Neuronal stem cell (in vitro differentiated cells): ENCODE results near the gene TGFBR1.

Source experiments
- DNase-seq: peaks from one replicate; pipeline ENCODE4 v3.0.0-alpha.2; 2013; ENCODE audit warnings: low spot score
- H2AFZ ChIP-seq: one replicate; pipeline ENCODE4 v1.6.1; 2013; ENCODE audit warnings: mild to moderate bottlenecking, low read length, inconsistent platforms
- H2AK5ac ChIP-seq: 2 replicates; pipeline ENCODE4 v1.6.1; 2013; ENCODE audit warnings: low read depth, mild to moderate bottlenecking, inconsistent platforms, low read length, moderate library complexity, mixed read lengths
- H2BK120ac ChIP-seq: 2 replicates; pipeline ENCODE4 v1.6.1; 2013; ENCODE audit warnings: low read depth, mild to moderate bottlenecking, inconsistent platforms, low read length, moderate library complexity, mixed read lengths
- H2BK12ac ChIP-seq: one replicate; pipeline ENCODE4 v1.6.1; 2013; ENCODE audit warnings: low read length, inconsistent platforms
- H2BK15ac ChIP-seq: 2 replicates; pipeline ENCODE4 v1.6.1; 2013; ENCODE audit warnings: mild to moderate bottlenecking, low read length, inconsistent platforms, mixed read lengths
- H2BK5ac ChIP-seq: one replicate; pipeline ENCODE4 v1.6.1; 2013; ENCODE audit warnings: inconsistent platforms, mild to moderate bottlenecking, low read length, moderate library complexity
- H3K14ac ChIP-seq: one replicate; pipeline ENCODE4 v1.6.1; 2013; ENCODE audit warnings: low read length, inconsistent platforms
- H3K18ac ChIP-seq: 2 replicates; pipeline ENCODE4 v1.6.1; 2013; ENCODE audit warnings: low read length, inconsistent platforms
- H3K23ac ChIP-seq: 2 replicates; pipeline ENCODE4 v1.6.1; 2013; ENCODE audit warnings: low read depth, mild to moderate bottlenecking, mixed read lengths, low read length, inconsistent platforms; ENCODE audit not compliant: poor library complexity
- H3K27ac ChIP-seq: replicated peaks from 3 replicates; pipeline ENCODE4 v1.5.1; 2013; ENCODE audit warnings: low read length, inconsistent platforms
- H3K27me3 ChIP-seq, 3 experiments: 2 replicates each; pipeline ENCODE4 v1.6.1; 2013; ENCODE audit warnings: low read length in 3 of 3, mild to moderate bottlenecking in 2 of 3, inconsistent platforms in 1 of 3, low read depth in 1 of 3, mixed read lengths in 1 of 3, moderate library complexity in 1 of 3; ENCODE audit not compliant: control insufficient read depth in 3 of 3, insufficient read depth in 3 of 3
- H3K36me3 ChIP-seq, 2 donors: replicated peaks in 1 of 2; 2 replicates each; pipeline ENCODE4 v1.6.1; 2013; ENCODE audit warnings: low read length in 2 of 2; ENCODE audit not compliant: control insufficient read depth in 2 of 2, insufficient read depth in 2 of 2
- H3K4ac ChIP-seq: 2 replicates; pipeline ENCODE4 v1.6.1; 2013; ENCODE audit warnings: inconsistent platforms, mild to moderate bottlenecking, low read length, moderate library complexity
- H3K4me1 ChIP-seq, 2 donors: 1 replicate in 1 of 2; 2 replicates in 1 of 2; pipeline ENCODE4 v1.6.1; 2013; ENCODE audit warnings: low read length in 2 of 2, low read depth in 1 of 2; ENCODE audit not compliant: control insufficient read depth in 2 of 2, insufficient read depth in 1 of 2
- H3K4me2 ChIP-seq: one replicate; pipeline ENCODE4 v1.6.1; 2013; ENCODE audit warnings: mild to moderate bottlenecking, low read length, inconsistent platforms; ENCODE audit not compliant: insufficient read depth, poor library complexity, severe bottlenecking
- H3K4me3 ChIP-seq, 2 donors: 2 replicates each; pipeline ENCODE4 v1.5.1; 2013; ENCODE audit warnings: low read length in 2 of 2, mild to moderate bottlenecking in 2 of 2, inconsistent platforms in 1 of 2, moderate library complexity in 1 of 2
- H3K79me1 ChIP-seq: one replicate; pipeline ENCODE4 v1.6.1; 2013; ENCODE audit warnings: low read depth, mild to moderate bottlenecking, inconsistent platforms, low read length, moderate library complexity
- H3K9ac ChIP-seq: one replicate; pipeline ENCODE4 v1.6.1; 2013; ENCODE audit warnings: mild to moderate bottlenecking, low read depth, low read length, inconsistent platforms; ENCODE audit not compliant: poor library complexity
- H3K9me3 ChIP-seq, 2 donors: replicated peaks in 1 of 2; 2 replicates each; pipeline versions ENCODE3 to v1.6.1; 2013; ENCODE audit warnings: low read length in 2 of 2, mild to moderate bottlenecking in 2 of 2, inconsistent platforms in 1 of 2, low read depth in 1 of 2, mixed read lengths in 1 of 2, moderate library complexity in 1 of 2; ENCODE audit not compliant: control insufficient read depth in 2 of 2, insufficient read depth in 1 of 2
- H4K8ac ChIP-seq: one replicate; pipeline ENCODE4 v1.6.1; 2013; ENCODE audit warnings: low read depth, mild to moderate bottlenecking, inconsistent platforms, low read length, moderate library complexity
- H4K91ac ChIP-seq: one replicate; pipeline ENCODE4 v1.6.1; 2013; ENCODE audit warnings: low read length, low read depth, mild to moderate bottlenecking, inconsistent platforms; ENCODE audit not compliant: poor library complexity
- WGBS, 2 donors: extraction: QIAGEN DNeasy Blood & Tissue Kit; methylation state at CpG; one replicate each; pipeline ENCODE4 v1.1.7; 2013; ENCODE audit warnings: missing lambda C conversion rate in 2 of 2, mixed read lengths in 1 of 2; ENCODE audit not compliant: insufficient read length in 2 of 2, insufficient replicate concordance in 1 of 2; ENCODE audit errors: extremely low coverage in 2 of 2; 5-methylcytosine and 5-hydroxymethylcytosine counted together

The TGFBR1 gene

DNA sequence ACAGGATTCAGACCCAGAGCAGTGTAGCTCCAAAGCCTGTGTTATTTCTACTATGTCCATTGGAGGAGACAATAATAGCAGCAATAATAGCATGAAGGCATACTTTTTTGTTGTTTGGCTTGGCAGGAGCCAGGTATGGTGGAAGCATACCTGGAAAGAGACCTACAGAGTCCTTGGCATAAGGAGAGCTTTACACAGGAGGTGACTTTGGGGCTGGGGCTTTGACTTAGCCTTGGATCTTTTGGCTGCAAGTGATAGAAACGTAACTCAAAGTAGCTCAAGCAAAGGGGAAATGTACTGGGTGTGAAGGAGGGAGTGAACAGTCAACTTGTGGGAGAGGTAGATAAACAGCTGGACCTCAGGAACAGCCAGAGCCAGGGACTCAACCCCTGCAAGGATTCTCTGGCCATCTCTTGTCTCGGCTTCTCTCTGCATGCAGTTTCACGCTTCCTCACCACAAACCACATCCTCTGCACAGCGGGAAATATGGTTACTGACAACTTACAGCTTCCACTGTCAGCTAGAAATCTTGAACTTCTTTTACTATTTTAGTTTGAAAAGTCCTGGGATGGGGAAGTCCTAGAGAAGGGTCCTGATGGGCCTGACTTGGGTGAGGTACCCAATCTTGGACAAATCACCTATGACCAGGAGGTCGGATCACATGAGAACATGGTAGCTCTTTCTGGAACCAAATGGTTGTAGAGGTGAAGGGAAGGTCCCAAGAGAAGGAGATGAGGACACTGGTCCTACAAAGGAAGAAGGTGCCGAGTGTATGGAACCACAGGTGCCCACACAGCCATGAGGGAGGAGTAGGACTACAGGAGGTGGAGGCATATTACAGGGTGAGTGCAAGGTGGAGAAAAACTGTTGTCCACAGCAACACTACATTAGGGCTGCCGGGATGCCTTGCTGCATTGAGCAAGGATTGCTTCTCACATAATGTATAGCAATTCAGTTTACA, 47.0 kb upstream of the TGFBR1 start:
- Histone ChIP-seq H3K18ac (no peak overlapping the region), H2AK5ac (no peak overlapping the region), H3K14ac (no peak overlapping the region), H2AFZ (no peak overlapping the region), H3K27ac (no peak overlapping the region), H2BK15ac (no peak overlapping the region), H3K4me1 (peaks cover 0 to 5% of the 10 kb centered on the region in 2 donors), H3K27me3 (peaks cover 0 to 9% (median 0%) of the 10 kb centered on the region in 3 experiments), H3K36me3 (no peaks in the 10 kb centered on the region), H4K8ac (no peak overlapping the region), H4K91ac (no peak overlapping the region), H3K9me3 (no peaks in the 10 kb centered on the region), H2BK120ac (no peak overlapping the region), H3K23ac (no peak overlapping the region), H3K79me1 (no peaks in the 10 kb centered on the region), H3K4me3 (peak overlapping the region in 1 of 2 donors; percentile 35), H2BK12ac (no peak overlapping the region), H2BK5ac (no peak overlapping the region), H3K4me2 (no peak overlapping the region), H3K9ac (no peak overlapping the region), H3K4ac (no peak overlapping the region)
- DNase-seq, result no peak
- WGBS, 2 donors, result no CpG with 5 or more reads among the region's 7 CpGs

DNA sequence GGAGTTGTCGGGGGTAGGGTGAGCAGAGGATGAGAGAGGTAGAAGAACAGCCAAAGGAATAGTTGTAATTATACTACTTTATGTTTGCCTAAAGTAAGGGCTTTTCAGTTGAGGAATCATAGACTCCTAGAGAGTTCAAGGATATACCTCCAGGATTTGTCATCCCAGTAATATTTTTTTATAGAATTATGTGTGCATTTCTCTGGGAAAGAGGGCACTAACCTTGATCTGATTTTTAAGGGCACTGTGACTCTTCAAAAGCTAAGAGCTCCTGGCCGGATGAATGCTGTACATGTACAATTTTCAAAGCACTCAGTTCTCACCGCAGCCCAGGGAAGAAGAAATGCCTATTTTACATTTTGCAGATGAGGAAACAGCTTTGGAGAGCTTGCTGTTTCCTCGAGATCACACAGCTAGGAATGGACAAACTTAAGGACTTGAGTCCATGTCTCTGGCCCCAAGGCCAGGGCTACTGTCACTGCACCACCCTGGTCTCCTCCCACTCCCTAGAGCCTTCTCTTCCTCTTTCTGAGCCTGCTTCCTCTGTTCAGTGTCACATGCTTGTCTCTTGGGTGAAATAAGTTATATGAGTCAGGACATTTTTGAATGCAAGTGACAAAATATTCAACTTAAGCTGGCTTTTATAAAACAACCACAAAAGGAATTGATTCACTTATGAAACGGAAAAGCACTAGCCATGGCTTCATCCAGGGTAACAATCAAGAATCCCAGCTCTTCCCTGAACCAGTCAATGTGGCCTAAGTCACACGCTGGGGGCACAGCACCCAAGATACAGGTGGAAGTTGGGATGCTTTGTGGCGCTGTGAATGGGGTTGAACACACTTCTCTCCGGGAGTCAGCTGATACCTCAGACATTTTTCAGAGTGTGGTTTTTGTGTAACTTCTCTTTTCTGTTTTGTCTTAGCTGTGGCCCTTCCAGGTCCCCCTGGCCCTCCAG, 45.7 kb upstream of the TGFBR1 start:
- no peak overlapping the region for H2BK15ac ChIP-seq
- no peaks in the 10 kb centered on the region for H3K9me3 ChIP-seq
- H3K14ac ChIP-seq, result no peak overlapping the region
- no peak overlapping the region for H2AFZ ChIP-seq
- no peak overlapping the region for H3K9ac ChIP-seq
- no peak overlapping the region for H3K18ac ChIP-seq
- H2BK120ac ChIP-seq, result no peak overlapping the region
- H3K4me2 ChIP-seq, result no peak overlapping the region
- peaks cover 0 to 9% (median 0%) of the 10 kb centered on the region in 3 experiments for H3K27me3 ChIP-seq
- H3K36me3 ChIP-seq, result no peaks in the 10 kb centered on the region
- H3K27ac ChIP-seq, result no peak overlapping the region
- no peak overlapping the region for H2BK12ac ChIP-seq
- H3K79me1 ChIP-seq, result no peaks in the 10 kb centered on the region
- H3K4me3 ChIP-seq, result no peak overlapping the region
- H2AK5ac ChIP-seq, result no peak overlapping the region
- WGBS, 2 donors, result no CpG with 5 or more reads among the region's 8 CpGs
- no peak overlapping the region for H3K23ac ChIP-seq
- no peak overlapping the region for H4K8ac ChIP-seq
- no peak for DNase-seq
- no peak overlapping the region for H4K91ac ChIP-seq
- H3K4ac ChIP-seq, result no peak overlapping the region
- H2BK5ac ChIP-seq, result no peak overlapping the region
- no peaks in the 10 kb centered on the region for H3K4me1 ChIP-seq

DNA sequence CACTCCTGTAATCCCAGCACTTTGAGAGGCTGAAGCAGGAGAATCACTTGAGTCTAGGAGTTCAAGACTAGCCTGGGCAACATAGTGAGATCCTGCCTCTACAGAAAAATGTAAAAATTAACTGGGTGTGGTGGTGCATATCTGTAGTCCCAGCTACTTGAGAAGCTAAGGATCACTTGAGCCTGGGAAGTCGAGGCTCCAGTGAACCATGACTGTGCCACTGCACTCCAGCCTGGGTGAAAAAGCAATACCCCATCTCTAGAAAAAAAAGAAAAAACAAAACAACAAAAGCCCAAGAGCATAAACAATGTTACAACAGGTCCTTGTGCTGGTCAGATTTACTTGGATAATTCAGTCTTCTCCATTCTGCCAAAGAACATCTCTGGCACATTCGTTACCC, 44.3 kb upstream of the TGFBR1 start:
- H2BK120ac ChIP-seq, result no peak overlapping the region
- no peak overlapping the region for H3K4me2 ChIP-seq
- DNase-seq, result no peak
- no peak overlapping the region for H2AK5ac ChIP-seq
- H2BK5ac ChIP-seq, result no peak overlapping the region
- WGBS, 2 donors, result no CpG with 5 or more reads among the region's 2 CpGs
- H3K4ac ChIP-seq, result no peak overlapping the region
- H3K18ac ChIP-seq, result no peak overlapping the region
- H2BK15ac ChIP-seq, result no peak overlapping the region
- no peak overlapping the region for H3K27ac ChIP-seq
- no peak overlapping the region for H3K9ac ChIP-seq
- no peak overlapping the region for H2BK12ac ChIP-seq
- no peak overlapping the region for H3K23ac ChIP-seq
- peaks cover 0 to 11% (median 0%) of the 10 kb centered on the region in 3 experiments for H3K27me3 ChIP-seq
- H3K79me1 ChIP-seq, result no peaks in the 10 kb centered on the region
- H3K14ac ChIP-seq, result no peak overlapping the region
- no peak overlapping the region for H2AFZ ChIP-seq
- H3K4me1 ChIP-seq, result no peaks in the 10 kb centered on the region
- no peak overlapping the region for H4K8ac ChIP-seq
- H3K36me3 ChIP-seq, result no peaks in the 10 kb centered on the region
- no peak overlapping the region for H4K91ac ChIP-seq
- H3K4me3 ChIP-seq, result no peak overlapping the region
- H3K9me3 ChIP-seq, result no peaks in the 10 kb centered on the region

DNA sequence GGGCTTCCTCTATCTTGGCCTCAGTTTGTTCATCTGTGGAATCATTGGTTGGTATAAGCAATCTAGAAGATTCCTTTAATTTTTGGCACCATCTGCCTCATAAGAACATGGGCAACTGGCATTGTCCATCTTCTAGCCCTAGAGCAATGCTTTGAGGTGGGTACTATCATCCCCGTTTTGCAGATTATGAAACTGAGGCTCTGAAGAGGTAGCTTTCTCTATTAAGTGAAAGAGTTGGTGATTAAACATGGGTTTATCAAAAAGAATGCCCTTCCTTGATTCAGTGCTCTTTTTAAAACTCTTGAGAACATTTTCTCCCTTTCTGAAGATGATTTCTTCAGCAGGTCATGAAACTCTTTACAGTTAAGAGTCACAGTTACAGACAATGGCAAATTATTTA, 42.4 kb upstream of the TGFBR1 start:
- H4K8ac ChIP-seq, result no peak overlapping the region
- H2BK15ac ChIP-seq, result no peak overlapping the region
- no peaks in the 10 kb centered on the region for H3K9me3 ChIP-seq
- H3K36me3 ChIP-seq, result no peaks in the 10 kb centered on the region
- no peak overlapping the region for H3K27ac ChIP-seq
- no peak overlapping the region for H3K4me3 ChIP-seq
- no peak overlapping the region for H3K4ac ChIP-seq
- no peak overlapping the region for H2AFZ ChIP-seq
- no peak overlapping the region for H2BK12ac ChIP-seq
- no peak for DNase-seq
- H3K4me1 ChIP-seq, result no peaks in the 10 kb centered on the region
- H2BK120ac ChIP-seq, result no peak overlapping the region
- no peak overlapping the region for H2AK5ac ChIP-seq
- H3K79me1 ChIP-seq, result no peaks in the 10 kb centered on the region
- H3K23ac ChIP-seq, result no peak overlapping the region
- H3K14ac ChIP-seq, result no peak overlapping the region
- H3K4me2 ChIP-seq, result no peak overlapping the region
- no peak overlapping the region for H3K18ac ChIP-seq
- H2BK5ac ChIP-seq, result no peak overlapping the region
- no CpG with 5 or more reads among the region's 1 CpG for WGBS, 2 donors
- no peak overlapping the region for H3K9ac ChIP-seq
- H4K91ac ChIP-seq, result no peak overlapping the region
- H3K27me3 ChIP-seq, result peaks cover 0 to 14% (median 0%) of the 10 kb centered on the region in 3 experiments
